Epidermal melanocyte (primary cell): Measurements from ENCODE around the gene OR2V2.
"Not testable (repeated sequence)": the region's sequence is repeated elsewhere in the genome, so short reads cannot be mapped to it uniquely, and the experiment has no call there.

Source experiments
- DNase-seq: peaks from one replicate; pipeline ENCODE4 v3.0.0; 2011; ENCODE audit warnings: low spot score; ENCODE audit not compliant: insufficient read length

OR2V2 gene

DNA sequence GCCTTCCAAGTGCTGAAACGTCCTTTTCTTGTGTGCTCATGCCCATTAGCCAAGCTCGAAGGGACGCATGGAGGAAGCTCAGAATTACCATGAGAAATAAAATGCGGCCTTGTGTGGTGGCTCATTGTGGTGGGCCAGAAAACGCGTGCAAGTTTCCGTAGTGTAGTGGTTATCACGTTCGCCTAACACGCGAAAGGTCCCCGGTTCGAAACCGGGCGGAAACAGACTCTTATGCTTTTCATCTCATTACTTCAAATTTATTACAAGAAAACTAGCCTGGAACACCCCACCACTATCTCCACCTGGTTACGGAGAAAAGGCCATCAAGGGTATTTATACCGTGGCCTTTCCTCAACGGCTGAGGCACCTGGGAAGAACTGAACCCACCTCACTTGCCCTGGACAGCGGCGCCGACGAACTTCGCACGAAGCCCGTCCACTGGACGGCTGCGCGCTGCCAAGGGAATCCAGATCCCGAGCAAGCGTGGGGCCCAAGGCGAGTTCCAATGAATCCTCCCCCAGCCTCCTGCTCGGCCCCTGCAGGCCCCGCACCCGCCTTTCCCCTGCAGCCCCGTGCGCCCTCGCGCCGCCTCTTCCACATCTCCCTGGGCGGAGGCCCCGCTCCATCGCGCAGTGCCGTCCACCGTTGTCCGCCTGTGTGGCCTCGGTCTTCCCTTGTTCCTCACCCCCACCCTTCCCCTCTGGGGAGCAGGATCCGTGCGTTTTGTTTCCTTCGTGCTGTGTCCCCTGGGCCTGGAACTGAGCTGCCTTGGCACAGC, 22.3 kb downstream of the OR2V2 start:
- DNase-seq: not testable (repeated sequence)

DNA sequence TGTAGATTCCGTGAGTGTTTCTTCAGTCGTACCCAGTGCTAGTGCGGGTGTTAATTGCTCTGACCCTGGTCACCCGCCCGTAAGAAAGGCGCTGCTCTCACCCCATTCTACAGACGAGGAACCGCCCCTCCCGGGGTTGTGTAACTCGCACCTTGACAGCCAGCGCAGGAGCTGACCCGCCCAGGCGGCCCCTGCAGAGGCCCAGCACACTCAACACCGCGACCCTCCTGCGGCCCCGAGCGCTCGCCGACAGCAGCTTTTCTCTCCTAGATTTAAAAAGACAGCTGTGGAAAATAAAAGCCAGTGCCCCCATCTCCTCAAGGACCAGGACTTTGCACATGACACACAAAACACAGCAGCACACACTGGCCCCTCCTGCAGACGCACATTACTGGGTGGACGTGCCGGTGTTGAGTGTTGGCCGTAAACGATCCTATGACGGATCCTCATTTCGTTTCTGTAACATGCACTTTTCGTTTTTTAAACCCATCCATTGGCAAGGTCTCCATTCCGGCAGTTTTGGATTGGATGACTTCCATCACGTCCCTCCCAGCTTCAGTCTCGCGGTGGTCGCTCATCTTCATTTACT, 22.9 kb downstream of the OR2V2 start:
- DNase-seq: no peak

DNA sequence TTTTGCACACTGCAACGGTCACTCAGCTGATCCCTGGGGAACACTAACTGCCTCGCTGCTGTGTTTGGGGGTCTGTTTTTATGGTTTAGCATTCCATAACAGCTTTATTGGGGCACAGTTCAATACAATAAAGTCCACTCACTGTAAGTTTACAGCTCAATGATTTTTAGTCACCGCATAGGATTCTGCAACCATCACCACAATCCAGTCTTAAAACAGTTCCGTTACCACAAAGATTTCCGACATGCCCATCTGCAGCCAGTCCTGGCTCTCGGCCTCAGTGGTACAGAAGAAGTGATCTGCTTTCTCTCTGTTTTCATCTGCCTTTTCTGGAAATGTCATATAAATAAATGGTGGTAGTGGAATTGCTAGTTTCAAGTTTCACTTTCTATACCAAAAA, 23.6 kb downstream of the OR2V2 start:
- DNase-seq: no peak

DNA sequence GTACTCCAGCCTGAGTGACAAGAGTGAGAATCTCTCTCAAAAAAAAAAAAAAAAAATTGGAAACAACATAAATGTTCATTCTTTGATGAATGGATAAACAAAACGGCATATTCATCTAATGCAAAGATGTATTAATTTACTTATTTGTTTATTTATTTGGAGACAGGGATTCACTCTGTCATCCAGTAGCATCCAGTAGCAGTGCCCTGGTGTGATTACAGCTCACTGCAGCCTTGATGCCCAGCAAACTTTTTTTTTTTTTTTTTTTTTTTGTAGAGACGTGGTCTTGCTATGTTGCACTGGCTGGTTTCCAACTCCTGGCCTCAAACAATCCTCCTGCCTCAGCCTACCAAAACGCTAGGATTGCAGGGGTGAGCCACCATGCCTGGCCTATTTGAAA, 24.4 kb downstream of the OR2V2 start:
- DNase-seq: no peak

DNA sequence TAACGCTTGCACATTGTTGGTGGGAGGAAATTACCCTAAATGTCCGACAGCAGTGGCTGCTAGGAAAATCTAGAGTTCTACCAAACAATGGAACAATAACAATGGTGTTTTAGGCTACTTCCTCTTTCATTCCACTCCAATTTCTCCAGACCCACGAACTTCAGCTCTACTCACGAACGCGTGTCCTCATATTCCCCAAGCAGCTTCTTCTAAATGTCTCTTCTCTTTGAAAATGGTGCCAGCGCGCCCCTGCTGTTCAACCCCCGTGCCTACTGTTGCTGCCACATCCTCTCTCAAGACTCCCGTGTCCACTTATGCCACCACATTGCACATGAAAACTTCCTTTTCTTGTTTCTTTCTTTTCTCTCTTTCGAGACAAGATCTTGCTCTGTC, 25.6 kb downstream of the OR2V2 start:
- no peak for DNase-seq

DNA sequence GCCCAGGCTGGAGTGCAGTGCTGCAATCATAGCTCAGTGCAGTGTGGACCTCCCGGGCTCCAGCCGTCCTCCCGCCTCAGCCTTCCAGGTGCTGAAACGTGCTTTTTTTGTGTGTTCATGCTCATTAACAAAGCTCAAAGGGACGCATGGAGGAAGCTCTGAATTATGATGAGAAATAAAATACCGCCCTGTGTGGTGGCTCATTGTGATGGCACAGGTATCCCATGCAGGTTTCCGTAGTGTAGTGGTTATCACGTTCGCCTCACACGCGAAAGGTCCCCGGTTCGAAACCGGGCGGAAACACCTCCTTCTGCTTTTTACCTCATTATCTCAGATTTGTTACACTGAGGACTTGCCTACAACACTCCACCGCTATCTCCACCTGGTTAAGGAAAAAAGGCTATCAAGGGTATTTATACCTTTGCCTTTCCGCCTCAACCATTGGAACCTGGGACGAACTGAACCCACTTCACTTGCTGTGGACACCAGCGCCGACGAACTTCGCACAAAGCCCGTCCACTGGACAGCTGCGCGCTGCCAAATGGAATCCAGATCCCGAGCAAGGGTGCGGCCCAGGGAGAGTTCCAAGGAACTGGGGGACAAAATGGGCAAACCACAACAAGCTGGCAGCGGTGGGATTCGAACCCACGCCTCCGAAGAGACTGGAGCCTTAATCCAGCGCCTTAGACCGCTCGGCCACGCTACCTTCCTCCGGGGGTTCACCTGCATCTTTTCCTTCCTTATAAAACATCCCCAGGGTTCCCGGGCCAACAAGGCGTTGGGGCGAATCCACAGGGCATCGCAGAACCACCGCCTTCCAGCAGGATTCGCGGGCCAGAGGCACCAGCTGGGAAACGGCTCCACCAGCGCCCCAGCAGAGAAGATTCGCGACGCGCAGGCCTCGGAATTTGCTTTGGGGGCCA, 26.3 kb downstream of the OR2V2 start:
- no peak for DNase-seq

DNA sequence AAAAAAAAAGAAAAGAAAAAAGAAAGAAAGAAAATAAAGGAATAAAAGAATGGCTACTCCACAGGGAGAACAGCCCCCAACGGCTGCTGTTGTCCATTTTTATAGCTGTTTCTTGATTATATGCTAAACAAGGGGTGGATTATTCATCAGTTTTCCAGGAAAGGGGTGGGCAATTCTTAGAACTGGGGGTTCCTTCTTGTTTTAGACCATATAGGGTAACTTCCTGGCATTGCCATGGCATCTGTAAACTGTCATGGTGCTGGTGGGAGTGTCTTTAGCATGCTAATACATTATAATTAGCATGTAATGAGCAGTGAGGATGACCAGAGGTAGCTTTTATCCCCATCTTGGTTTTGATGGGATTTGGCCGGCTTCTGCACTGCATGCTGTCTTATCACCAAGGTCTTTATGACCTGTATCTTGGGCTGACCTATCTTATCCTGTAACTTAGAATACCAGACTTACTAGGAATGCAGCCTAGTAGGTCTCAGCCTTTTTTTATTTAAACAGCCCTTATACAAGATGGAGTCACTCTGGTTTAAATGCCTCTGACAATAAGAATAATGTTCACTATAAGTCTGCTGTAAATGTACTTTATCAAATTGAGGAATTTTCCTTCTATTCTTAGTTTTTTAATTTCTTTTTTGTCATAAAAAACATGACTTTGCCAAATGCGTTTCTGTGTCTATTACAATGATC, 29.0 kb downstream of the OR2V2 start:
- no peak for DNase-seq

DNA sequence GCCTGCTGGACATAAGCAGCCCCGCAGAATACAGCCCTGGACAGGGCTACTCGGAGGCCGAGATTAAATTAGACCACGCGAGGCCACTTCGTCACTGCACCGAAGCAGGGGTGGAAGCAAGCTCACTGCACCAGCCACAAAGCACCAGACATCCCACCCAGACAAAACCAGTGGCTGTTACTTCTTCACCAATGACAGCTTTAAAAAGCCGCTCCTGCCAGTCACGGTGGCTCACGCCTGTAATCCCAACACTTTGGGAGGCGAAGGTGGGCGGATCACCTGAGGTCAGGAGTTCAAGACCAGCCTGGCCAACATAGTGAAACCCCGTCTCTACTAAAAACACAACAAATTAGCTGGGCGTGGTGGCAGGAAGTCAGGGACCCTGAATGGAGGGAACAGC, 30.2 kb downstream of the OR2V2 start:
- not testable (repeated sequence) for DNase-seq

DNA sequence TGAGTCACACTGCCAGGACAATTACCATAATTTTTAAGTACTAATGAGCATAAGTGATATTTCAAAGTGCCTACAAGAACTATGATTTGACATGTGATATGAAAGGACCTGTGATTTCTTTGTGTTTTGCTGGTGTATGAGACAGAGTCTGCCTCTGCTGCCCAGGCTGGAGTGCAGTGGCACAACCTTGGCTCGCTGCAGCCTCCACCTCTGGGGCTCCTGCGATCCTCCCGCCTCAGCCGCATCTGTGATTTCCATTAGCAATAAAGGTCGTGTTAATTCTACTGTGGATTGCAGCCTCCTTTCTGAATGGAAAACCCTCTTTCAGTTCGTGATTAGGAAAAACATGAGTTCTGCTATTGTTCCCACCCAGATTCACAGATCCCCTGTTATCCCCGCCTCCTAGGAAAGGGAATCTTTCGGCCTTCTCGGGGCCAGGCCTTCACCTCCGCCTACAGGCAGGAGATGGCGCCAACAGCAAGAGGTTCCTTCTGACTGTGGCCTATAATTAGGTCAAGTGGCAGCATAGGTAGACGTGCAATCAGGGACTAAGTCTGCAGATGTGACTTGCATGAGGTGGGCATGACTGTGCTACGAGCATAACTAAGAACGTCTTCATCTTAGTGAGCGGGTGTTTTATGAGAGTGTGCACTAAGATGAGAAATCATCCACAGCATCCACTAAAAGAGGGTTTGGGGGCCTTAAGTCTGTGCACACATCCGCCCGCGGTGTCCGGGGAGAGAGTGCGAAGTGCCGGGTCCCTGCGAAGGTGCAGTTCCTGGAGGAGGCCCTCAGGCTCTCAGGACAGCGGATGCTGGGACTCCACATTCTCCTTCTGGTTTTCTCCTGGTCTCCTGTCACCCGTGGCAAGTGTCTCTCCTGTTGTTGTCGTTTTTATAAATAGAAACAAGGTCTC, 34.5 kb downstream of the OR2V2 start:
- DNase-seq: no peak

DNA sequence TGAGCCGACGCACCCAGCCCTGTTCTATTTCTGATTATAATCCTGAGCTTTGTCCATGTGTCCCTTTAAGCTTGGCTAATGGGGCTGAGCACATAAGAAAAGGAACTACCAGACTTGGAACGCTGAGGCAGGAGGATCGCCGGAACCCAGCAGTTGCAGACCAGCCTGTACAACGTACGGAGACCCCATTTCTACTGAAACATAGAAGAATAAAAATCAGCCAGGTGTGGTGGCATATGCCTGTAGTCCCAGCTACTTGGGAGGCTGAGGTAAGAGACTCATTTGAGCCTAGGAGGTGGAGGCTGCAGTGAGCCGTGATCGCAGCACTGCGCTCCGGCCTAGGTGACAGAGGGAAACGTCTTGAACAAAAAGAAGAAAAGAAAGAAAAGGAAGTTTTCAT, 35.3 kb downstream of the OR2V2 start:
- no peak for DNase-seq

DNA sequence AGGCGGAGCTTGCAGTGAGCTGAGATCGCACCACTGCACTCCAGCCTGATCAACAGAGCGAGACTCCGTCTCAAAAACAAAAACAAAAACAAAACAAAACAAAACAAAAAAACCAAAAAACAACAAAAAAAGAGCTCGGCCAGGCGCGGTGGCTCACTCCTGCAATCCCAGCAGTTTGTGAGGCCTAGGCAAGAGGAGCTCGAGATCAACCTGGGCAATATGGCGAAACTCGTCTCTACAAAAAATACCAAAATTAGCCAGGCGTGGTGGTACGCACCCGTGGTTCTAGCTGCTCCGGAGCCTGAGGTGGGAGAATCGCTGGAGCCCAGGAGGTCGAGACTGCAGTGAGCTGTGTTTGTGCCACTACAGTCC, 37.4 kb downstream of the OR2V2 start:
- DNase-seq: no peak

DNA sequence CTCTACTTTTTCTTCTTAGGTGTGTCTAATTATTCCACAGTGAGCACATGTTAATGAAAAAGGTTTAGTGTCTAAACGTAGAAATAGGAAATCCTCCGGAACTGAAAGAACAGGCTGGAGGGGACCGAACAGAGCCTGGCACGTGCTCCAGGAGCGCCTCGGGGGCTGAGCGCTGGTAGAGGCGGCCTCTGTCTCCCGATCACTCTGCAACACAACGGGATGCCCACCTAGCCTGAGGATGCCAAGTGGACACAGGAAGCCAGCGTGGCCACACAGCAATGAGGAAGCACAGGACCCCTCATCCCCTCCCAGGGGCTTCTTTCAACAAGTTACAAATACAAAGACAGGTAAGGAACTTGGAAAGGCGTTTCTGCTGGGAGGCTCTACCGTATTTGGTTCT, 38.2 kb downstream of the OR2V2 start:
- no peak for DNase-seq

DNA sequence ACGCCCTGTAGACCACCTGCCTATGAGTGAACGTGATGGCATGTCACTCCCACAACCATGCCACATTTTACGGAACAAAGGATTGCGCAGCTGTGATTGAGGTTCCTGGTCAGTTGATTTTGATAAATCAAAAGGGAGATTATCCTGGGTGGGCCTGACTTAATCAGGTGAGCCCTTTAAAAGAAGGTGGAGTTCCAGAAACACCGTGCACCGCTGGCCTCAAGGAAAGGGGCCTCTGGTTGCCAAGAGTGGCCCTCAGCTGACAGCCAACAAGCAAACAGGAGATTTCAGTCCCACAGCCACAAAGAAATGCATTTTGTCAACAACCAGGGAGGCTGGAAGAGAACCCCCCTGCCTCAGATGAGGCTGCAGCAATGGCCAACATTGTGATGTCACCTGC, 38.6 kb downstream of the OR2V2 start:
- DNase-seq: no peak

DNA sequence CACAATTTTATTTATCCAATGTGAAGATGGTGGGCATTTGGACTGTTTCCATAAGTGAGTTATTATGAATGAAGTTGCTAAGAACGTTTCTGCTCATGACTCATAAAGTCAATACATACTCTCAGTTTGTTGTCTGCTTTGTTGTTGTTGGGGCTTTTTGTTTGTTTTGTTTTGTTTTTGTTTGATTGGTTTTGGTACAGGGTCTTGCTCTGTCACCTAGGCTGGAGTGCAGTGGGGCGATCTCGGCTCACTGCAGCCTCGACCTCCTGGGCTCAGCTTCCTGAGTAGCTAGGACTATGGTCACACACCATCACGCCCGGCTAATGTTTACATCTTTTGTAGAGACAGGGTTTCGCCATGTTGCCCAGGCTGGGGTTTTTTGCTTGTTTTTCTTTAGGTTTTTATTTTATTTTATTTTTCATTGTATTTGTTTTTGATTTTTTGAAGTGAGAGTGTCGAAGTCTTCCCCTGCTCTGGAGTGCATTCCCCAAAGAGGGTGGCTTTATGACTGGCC, 39.7 kb downstream of the OR2V2 start:
- DNase-seq: no peak

DNA sequence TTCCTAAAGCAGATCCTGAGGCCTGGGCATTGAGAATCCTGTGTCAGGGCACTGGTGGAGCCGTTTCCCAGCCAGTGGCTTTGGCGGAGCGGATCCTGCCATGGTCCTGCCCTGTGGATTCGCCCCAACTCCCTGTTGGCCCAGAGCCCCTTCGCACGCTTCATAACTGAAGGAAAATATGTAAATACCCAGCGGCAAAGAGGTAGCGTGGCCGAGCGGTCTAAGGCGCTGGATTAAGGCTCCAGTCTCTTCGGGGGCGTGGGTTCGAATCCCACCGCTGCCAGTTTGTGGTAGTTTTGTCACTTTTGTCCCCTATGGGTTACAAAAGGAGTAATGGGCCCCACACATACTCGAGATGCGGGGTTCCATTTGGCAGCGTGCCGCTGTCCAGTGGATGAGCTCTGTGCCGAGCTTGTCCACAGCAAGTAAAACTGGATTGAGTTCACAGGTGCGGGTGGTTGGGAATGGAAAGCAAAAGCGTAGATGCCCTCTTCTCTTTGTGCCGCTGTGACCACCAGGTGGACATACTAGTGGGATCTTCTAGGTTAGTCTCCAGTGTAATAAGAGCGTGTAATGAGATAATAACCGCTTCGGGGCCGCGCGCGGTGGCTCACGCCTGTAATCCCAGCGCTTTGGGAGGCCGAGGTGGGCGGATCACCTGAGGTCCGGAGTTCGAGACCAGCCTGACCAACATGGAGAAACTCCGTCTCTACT, 40.3 kb downstream of the OR2V2 start:
- DNase-seq: no peak

DNA sequence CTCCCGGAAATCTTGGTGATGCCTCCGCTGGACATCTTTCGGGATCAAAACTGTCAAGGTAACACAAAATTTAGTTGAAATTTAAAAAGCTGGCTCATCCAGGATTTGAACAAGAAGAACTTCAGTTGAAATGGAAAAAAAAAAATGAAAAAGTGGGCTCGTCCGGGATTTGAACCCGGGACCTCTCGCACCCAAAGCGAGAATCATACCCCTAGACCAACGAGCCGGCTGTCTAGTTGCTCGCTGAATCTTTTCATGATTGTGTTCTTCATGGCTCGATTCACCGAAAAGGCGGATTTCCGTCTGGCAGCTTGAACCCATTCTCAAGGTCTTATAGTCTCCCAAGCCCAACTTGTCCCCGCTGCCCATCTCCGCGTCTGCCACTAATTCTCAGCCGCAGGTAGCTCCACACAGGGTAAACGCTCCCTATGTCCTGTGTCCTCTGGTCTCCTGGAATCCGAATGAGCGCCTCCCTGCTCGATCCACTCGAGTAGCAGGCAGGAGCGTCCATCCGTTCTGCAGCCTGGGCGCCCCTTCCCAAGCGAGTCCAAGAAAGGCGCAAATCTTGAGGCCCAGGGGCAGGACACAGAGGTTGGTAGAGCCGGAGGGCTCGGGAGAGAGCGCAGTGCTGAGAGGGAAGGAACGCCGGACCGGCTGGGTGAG, 41.4 kb downstream of the OR2V2 start:
- no peak for DNase-seq

DNA sequence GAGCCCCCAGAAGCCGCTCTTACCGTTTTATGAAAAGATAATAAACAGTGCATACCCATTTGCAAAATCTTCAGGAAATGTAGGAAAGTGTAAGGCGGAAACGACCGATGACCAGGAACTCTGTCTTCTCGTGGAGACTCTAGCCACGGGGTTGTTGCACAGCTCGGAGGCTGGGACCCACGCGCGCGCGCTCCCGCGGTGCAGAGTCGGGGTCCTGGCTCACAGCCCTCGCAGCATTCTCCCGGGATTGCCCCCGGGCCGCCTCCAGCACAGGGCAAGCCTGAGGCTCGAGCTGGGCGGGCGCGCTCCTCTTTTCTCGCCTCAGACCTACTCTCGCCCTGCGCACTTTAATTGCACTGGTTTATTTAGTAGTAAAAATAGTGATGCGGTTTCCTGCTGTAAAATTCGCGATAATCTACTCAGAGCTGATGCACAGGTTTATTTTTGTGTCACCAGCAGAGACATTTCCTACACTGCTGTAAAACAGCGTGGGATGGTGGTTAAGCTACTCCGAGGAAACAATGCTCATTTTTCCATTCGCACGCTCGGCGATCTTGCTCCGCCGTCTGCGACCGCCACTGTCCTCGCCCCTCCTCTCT, 42.1 kb downstream of the OR2V2 start:
- DNase-seq: no peak

DNA sequence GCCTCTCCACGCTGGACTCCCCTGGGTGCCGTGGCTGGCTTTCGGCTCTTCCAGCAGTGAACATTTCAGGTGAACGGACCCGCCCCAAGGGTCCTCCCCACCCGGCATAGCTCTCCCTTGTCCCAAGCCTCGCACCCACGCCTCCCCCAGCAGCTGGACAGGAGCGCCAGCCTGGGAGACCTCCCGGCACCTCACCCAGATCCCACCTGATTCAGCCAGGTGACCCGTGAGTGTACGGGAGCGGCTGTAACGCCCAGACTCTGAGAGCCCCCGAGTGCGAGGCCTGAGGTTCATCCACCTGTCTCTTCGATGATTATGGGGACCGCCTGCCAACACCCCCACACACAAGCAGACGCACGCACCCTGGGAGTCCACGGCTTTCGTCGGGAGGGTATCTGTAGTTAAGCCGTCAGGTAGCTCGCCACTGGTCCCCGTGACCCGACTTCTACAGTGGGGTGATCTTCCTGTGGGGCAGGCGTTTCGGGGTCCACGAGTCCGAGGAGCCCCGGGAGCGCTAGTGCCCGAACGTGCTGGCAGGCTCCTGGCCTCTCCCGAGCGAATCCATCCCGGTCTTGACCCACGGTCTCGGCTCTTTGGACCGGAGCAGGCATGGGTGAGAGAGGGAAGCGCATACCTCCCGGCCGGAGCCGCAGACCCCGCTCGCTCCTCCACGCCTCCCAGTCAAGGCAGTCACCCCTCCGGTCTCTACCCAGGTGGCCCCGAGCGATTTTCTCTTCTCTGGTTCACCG, 42.8 kb downstream of the OR2V2 start:
- DNase-seq: no peak
